ENCODE data around the gene PCBP3. TPM values are rescaled to one million over a fixed set of nuclear protein-coding genes. Genes with fewer than 3 reads are reported as not detected.

PCBP3 gene
- total and polyA plus RNA-seq, 2 donors (not counting 3 experiments of a cell fraction or from before 2014, with no cell fraction given), result 0.06 to 1.1 TPM

GRCh38 chr21:45828580-45829570 is 185.3 kb downstream of the PCBP3 start:
- Histone ChIP-seq H3K9me3 (replicated peaks; ENCODE audit: control insufficient read depth, insufficient read depth, low read length) (no peaks in the 10 kb centered on the region), H3K27ac (ENCODE audit: insufficient read depth, low read depth, low read length) (no peak overlapping the region), H3K36me3 (ENCODE audit: control insufficient read depth in 2 of 2, extremely low read depth in 1 of 2, insufficient read depth in 2 of 2, low read length in 2 of 2) (no peaks in the 10 kb centered on the region), H3K4me2 (ENCODE audit: insufficient read depth, low read length) (no peak overlapping the region), H3K9me1 (replicated peaks; ENCODE audit: control insufficient read depth, extremely low read depth, insufficient read depth, low read length) (no peaks in the 10 kb centered on the region), H2AFZ (ENCODE audit: low read depth, low read length) (no peak overlapping the region), H3K9ac (replicated peaks; ENCODE audit: extremely low read depth, insufficient read depth, low read length) (no peak overlapping the region), H4K20me1 (replicated peaks; ENCODE audit: control insufficient read depth, extremely low read depth, insufficient read depth, low read length) (no peaks in the 10 kb centered on the region), H3K27me3 (ENCODE audit: control insufficient read depth in 2 of 2, insufficient read depth in 2 of 2, low read length in 2 of 2) (peaks cover 3 to 4% of the 10 kb centered on the region in 2 experiments), H3K4me1 (ENCODE audit: control insufficient read depth, extremely low read depth, insufficient read depth, low read length) (no peaks in the 10 kb centered on the region), H3K79me2 (ENCODE audit: control insufficient read depth, insufficient read depth, low read length) (no peaks in the 10 kb centered on the region), H3K4me3 (replicated peaks in 1 of 3; ENCODE audit: insufficient read depth in 1 of 3, low read depth in 1 of 3, low read length in 3 of 3) (no peak overlapping the region)
- dilution Hi-C loops (cut with MboI; ENCODE audit: extremely low pct_ligation_motif_present, low sequenced_read_pairs), result no loop called here
- intact Hi-C loops (cut with micrococcal nuclease), result no loop called here
- ChIA-PET CTCF (interaction anchor here (1.0 kb wide), 1 partner anchor 8 kb away, joined by 3 read pairs; no protein-coding TSS in a partner anchor), POLR2A (no interaction called here)
- BruUV-seq (replicated peaks), result no TSS peak
- no peak for FAIRE-seq
- TF ChIP-seq POLR2A (IDR thresholded peaks at IDR 0.05; ENCODE audit: low read depth, low read length) (no peak), POLR2AphosphoS5 (IDR thresholded peaks at IDR 0.05; ENCODE audit: insufficient read depth, low read depth, low read length) (no peak), CTCF (IDR thresholded peaks at IDR 0.05; ENCODE audit: extremely low read depth in 1 of 2, insufficient read depth in 1 of 2, low read depth in 1 of 2, low read length in 2 of 2) (no peak), MYC (IDR thresholded peaks at IDR 0.05; ENCODE audit: low read depth, low read length) (no peak), JUN (IDR thresholded peaks at IDR 0.05; ENCODE audit: borderline replicate concordance, insufficient read depth, insufficient read length, low read depth) (no peak), FOS (IDR thresholded peaks at IDR 0.05; ENCODE audit: borderline replicate concordance, insufficient read depth, low read length) (no peak)
- no peak for DNase-seq (ENCODE audit: low read depth, low spot score)

All from endothelial cell of umbilical vein (primary cell).